T-helper 2 cell (primary cell): ENCODE results near the gene ZAR1L.
"Not testable (repeated sequence)": the region's sequence is repeated elsewhere in the genome, so short reads cannot be mapped to it uniquely, and the experiment has no call there.

ENCODE experiments used
- DNase-seq, 5 experiments: peaks; one replicate each; pipeline versions ENCODE4 v3.0.0 to v3.0.0-alpha.2; 2012 to 2022
- total RNA-seq, 2 donors: gene quantifications; one replicate each; lab custom pipeline; 2026; lab: John Stamatoyannopoulos, UW

Gene ZAR1L
- total RNA-seq = 0.94 to 2.6 reads per million in 2 donors

- peak; percentile 71 to 97 (median 78) for DNase-seq
Measured at GRCh38 chr13:32315238-32316027, at the start of gene ZAR1L, which contains the start of gene BRCA2. ZAR1L (minus strand) TSS chr13:32315363; CDS start chr13:32311925, 3,438 bp downstream. BRCA2 (plus strand) TSS chr13:32315508; CDS start chr13:32316461, 953 bp downstream.

GRCh38 chr13:32362574-32362973 is 47.4 kb upstream of the ZAR1L start:
- DNase-seq = no peak

- not testable (repeated sequence) for DNase-seq
Measured at GRCh38 chr13:32355935-32356334, 40.8 kb upstream of the ZAR1L start.

- no peak for DNase-seq
Measured at GRCh38 chr13:32354040-32354439, 38.9 kb upstream of the ZAR1L start.

- peak in 1 of 5 experiments; percentile 16 for DNase-seq
Measured at GRCh38 chr13:32350839-32351441, 35.8 kb upstream of the ZAR1L start.

- DNase-seq = peak in 1 of 5 experiments; percentile 10
Measured at GRCh38 chr13:32347651-32348050, 32.5 kb upstream of the ZAR1L start.

GRCh38 chr13:32340914-32341313 is 25.8 kb upstream of the ZAR1L start:
- no peak for DNase-seq

GRCh38 chr13:32334671-32335070 is 19.5 kb upstream of the ZAR1L start:
- DNase-seq = no peak

GRCh38 chr13:32330441-32330840 is 15.3 kb upstream of the ZAR1L start:
- DNase-seq = no peak

- DNase-seq = no peak
Measured at GRCh38 chr13:32323912-32324311, 8.7 kb upstream of the ZAR1L start.

- no peak for DNase-seq
Measured at GRCh38 chr13:32320528-32320927, 5.4 kb upstream of the ZAR1L start.

GRCh38 chr13:32317716-32318465 is 2.7 kb upstream of the ZAR1L start:
- no peak for DNase-seq

- DNase-seq = no peak
Measured at GRCh38 chr13:32316501-32316900, 1.3 kb upstream of the ZAR1L start.

- DNase-seq = no peak
Measured at GRCh38 chr13:32316028-32316339, 821 bp upstream of the ZAR1L start.

- peak in 4 of 5 experiments; percentile 21 to 84 (median 59) for DNase-seq
Measured at GRCh38 chr13:32314271-32315237, 609 bp downstream of the ZAR1L start.

- DNase-seq = no peak
Measured at GRCh38 chr13:32311188-32311897, 3.8 kb downstream of the ZAR1L start.

GRCh38 chr13:32310134-32310706 is 4.9 kb downstream of the ZAR1L start:
- peak in 2 of 5 experiments; percentile 6 to 70 for DNase-seq

GRCh38 chr13:32309312-32310133 is 5.6 kb downstream of the ZAR1L start:
- DNase-seq = peak in 1 of 5 experiments; percentile 53

GRCh38 chr13:32305646-32306045 is 9.5 kb downstream of the ZAR1L start:
- DNase-seq = no peak

GRCh38 chr13:32302461-32302860 is 12.7 kb downstream of the ZAR1L start:
- no peak for DNase-seq
